C4-2B (cell line): ENCODE data around the gene POLA2.

ENCODE experiments used
- CTCF ChIP-seq: fragments of 450-650 bp; conservative IDR thresholded peaks from 2 replicates; pipeline ENCODE4 v1.5.1; 2017; ENCODE audit warnings: mild to moderate bottlenecking
- ZFX ChIP-seq: fragments of 450-650 bp; IDR thresholded peaks from 2 replicates; pipeline ENCODE4 v1.6.1; 2017

- TF ChIP-seq CTCF: peak; percentile 72
- TF ChIP-seq ZFX: no peak
Measured at GRCh38 chr11:65315866-65316226, 54.1 kb downstream of the POLA2 start.
